Endothelial cell of umbilical vein (primary cell): ENCODE data around the gene GPR78. TPM values are rescaled to one million over a fixed set of nuclear protein-coding genes. Genes with fewer than 3 reads are reported as not detected.

Experiments used
- BruUV-seq: library from RNA; stranded (reverse); fragments of 400-500 nt; replicated peaks from 2 replicates; lab custom pipeline; 2021; lab: Mats Ljungman, UMichigan
- CTCF ChIA-PET: fragments of 300-600, 350-600 bp; sonication (Branson Sonifier 250); formaldehyde crosslinking; loops from one replicate; lab custom pipeline; 2021; ENCODE audit warnings: antibody characterized with exemption, inconsistent platforms; lab: Charles Lee
- POLR2A ChIA-PET: fragments of 300-600, 350-600 bp; sonication (Branson Sonifier 250); formaldehyde crosslinking; loops from one replicate; lab custom pipeline; 2021; ENCODE audit warnings: antibody characterized with exemption, inconsistent platforms; lab: Charles Lee
- DNase-seq: peaks from one replicate; pipeline ENCODE4 v3.0.0-alpha.2; 2011; ENCODE audit warnings: low read depth, low spot score
- FAIRE-seq: peaks from 2 replicates; lab custom pipeline; 2011; peaks lifted over from hg19 to GRCh38; lab: Jason Lieb, UNC
- H2AFZ ChIP-seq: 2 replicates; pipeline ENCODE4 v1.6.0; 2012; ENCODE audit warnings: low read depth, low read length, control low read depth, inconsistent platforms
- H3K27ac ChIP-seq: 2 replicates; pipeline ENCODE4 v1.5.1; 2011; ENCODE audit warnings: low read depth, mild to moderate bottlenecking, control low read depth, low read length, moderate library complexity; ENCODE audit not compliant: insufficient read depth
- H3K27me3 ChIP-seq, 2 experiments: 2 replicates each; pipeline versions ENCODE4 v1.6.0 to v1.6.1; 2011; ENCODE audit warnings: low read length in 2 of 2, mixed read lengths in 1 of 2; ENCODE audit not compliant: control insufficient read depth in 2 of 2, insufficient read depth in 2 of 2
- H3K36me3 ChIP-seq, 2 experiments: 2 replicates in 1 of 2; 3 replicates in 1 of 2; pipeline ENCODE4 v1.5.1; 2011; ENCODE audit warnings: low read length in 2 of 2, mild to moderate bottlenecking in 1 of 2, moderate library complexity in 1 of 2; ENCODE audit not compliant: control insufficient read depth in 2 of 2, insufficient read depth in 2 of 2; ENCODE audit errors: extremely low read depth in 1 of 2
- H3K4me1 ChIP-seq: 3 replicates; pipeline ENCODE4 v1.5.1; 2011; ENCODE audit warnings: mild to moderate bottlenecking, low read length; ENCODE audit not compliant: control insufficient read depth, insufficient read depth; ENCODE audit errors: extremely low read depth
- H3K4me2 ChIP-seq: 2 replicates; pipeline ENCODE4 v1.6.1; 2011; ENCODE audit warnings: low read length, control low read depth, mixed read lengths; ENCODE audit not compliant: insufficient read depth
- H3K4me3 ChIP-seq, 3 experiments: fragments of 200-600 bp in 1 of 3; sonication (generic), shearing (Covaris generic) in 1 of 3; replicated peaks in 1 of 3; 2 replicates each; pipeline ENCODE4 v1.5.1; 2011 to 2016; ENCODE audit warnings: control low read depth in 3 of 3, low read length in 3 of 3, mild to moderate bottlenecking in 2 of 3, inconsistent platforms in 1 of 3, low read depth in 1 of 3, moderate library complexity in 1 of 3; ENCODE audit not compliant: insufficient read depth in 1 of 3
- H3K79me2 ChIP-seq: 2 replicates; pipeline ENCODE4 v1.6.0; 2012; ENCODE audit warnings: low read length, inconsistent platforms; ENCODE audit not compliant: control insufficient read depth, insufficient read depth
- H3K9ac ChIP-seq: replicated peaks from 2 replicates; pipeline ENCODE3; 2011; ENCODE audit warnings: low read length, control low read depth; ENCODE audit not compliant: insufficient read depth; ENCODE audit errors: extremely low read depth
- H3K9me1 ChIP-seq: replicated peaks from 3 replicates; pipeline ENCODE4 v1.6.0; 2011; ENCODE audit warnings: mild to moderate bottlenecking, low read length; ENCODE audit not compliant: control insufficient read depth, insufficient read depth; ENCODE audit errors: extremely low read depth
- H3K9me3 ChIP-seq: replicated peaks from 2 replicates; pipeline ENCODE4 v1.5.1; 2012; ENCODE audit warnings: low read length, inconsistent platforms; ENCODE audit not compliant: control insufficient read depth, insufficient read depth
- H4K20me1 ChIP-seq: replicated peaks from 2 replicates; pipeline ENCODE3; 2011; ENCODE audit warnings: mild to moderate bottlenecking, low read length; ENCODE audit not compliant: control insufficient read depth, insufficient read depth; ENCODE audit errors: extremely low read depth
- CTCF ChIP-seq, 2 donors: IDR thresholded peaks; 1 replicate in 1 of 2; 2 replicates in 1 of 2; pipeline ENCODE4 v1.5.1; 2011; ENCODE audit warnings: low read length in 2 of 2, mild to moderate bottlenecking in 2 of 2, moderate library complexity in 2 of 2, control low read depth in 1 of 2, inconsistent platforms in 1 of 2, low read depth in 1 of 2; ENCODE audit not compliant: insufficient read depth in 1 of 2; ENCODE audit errors: extremely low read depth in 1 of 2
- EZH2 ChIP-seq: IDR thresholded peaks from 2 replicates; pipeline ENCODE4 v1.6.1; 2012; ENCODE audit warnings: borderline replicate concordance, low read depth, mild to moderate bottlenecking, moderate library complexity, low read length, inconsistent platforms; ENCODE audit not compliant: severe bottlenecking
- FOS ChIP-seq: IDR thresholded peaks from 2 replicates; pipeline ENCODE4 v1.6.1; 2011; ENCODE audit warnings: mild to moderate bottlenecking, low read length, moderate library complexity, borderline replicate concordance; ENCODE audit not compliant: insufficient read depth
- GATA2 ChIP-seq: IDR thresholded peaks from 2 replicates; pipeline ENCODE4 v1.7.0; 2011; ENCODE audit warnings: low read depth, mild to moderate bottlenecking, moderate library complexity, mixed read lengths, low read length; ENCODE audit not compliant: insufficient read length, insufficient read depth
- JUN ChIP-seq: IDR thresholded peaks from 2 replicates; pipeline ENCODE4 v1.6.1; 2011; ENCODE audit warnings: borderline replicate concordance, low read depth; ENCODE audit not compliant: insufficient read length, insufficient read depth
- MAX ChIP-seq: IDR thresholded peaks from 2 replicates; pipeline ENCODE4 v1.6.1; 2011; ENCODE audit not compliant: insufficient read depth, insufficient read length
- MYC ChIP-seq: IDR thresholded peaks from one replicate; pipeline ENCODE4 v1.6.1; 2011; ENCODE audit warnings: mild to moderate bottlenecking, low read depth, low read length
- POLR2A ChIP-seq: IDR thresholded peaks from 2 replicates; pipeline ENCODE4 v1.6.1; 2012; ENCODE audit warnings: low read depth, mild to moderate bottlenecking, control low read depth, low read length
- POLR2AphosphoS5 ChIP-seq: IDR thresholded peaks from 2 replicates; pipeline ENCODE4 v1.6.1; 2012; ENCODE audit warnings: low read depth, mild to moderate bottlenecking, control low read depth, low read length, moderate library complexity; ENCODE audit not compliant: insufficient read depth
- dilution Hi-C: fragments of 300-500 bp; cut with MboI; formaldehyde crosslinking; loops from one replicate; pipeline ENCODE4 v1.15.0; 2019; ENCODE audit warnings: low sequenced_read_pairs; ENCODE audit not compliant: extremely low pct_ligation_motif_present
- intact Hi-C: fragments of 100-400 bp; cut with micrococcal nuclease; formaldehyde crosslinking; loops from one replicate; pipeline ENCODE4 v1.10.0; 2022
- polyA plus RNA-seq, 4 experiments: library from polyadenylated mRNA; depleted of rRNA in 3 of 4; stranded (reverse) in 3 of 4; unstranded in 1 of 4; fragments of >200 nt; gene quantifications; 2 replicates each; pipeline versions ENCODE4 v1.2.1 to v1.2.3, GENCODE V29; 2011 to 2012; ENCODE audit warnings: missing spikeins in 1 of 4
- total RNA-seq: library from RNA; stranded (reverse); gene quantifications from 2 replicates; pipeline ENCODE4 v1.2.3, GENCODE V29; 2021

GPR78 gene
- total and polyA plus RNA-seq, 2 donors (not counting 3 experiments of a cell fraction or from before 2014, with no cell fraction given) = not detected

DNA sequence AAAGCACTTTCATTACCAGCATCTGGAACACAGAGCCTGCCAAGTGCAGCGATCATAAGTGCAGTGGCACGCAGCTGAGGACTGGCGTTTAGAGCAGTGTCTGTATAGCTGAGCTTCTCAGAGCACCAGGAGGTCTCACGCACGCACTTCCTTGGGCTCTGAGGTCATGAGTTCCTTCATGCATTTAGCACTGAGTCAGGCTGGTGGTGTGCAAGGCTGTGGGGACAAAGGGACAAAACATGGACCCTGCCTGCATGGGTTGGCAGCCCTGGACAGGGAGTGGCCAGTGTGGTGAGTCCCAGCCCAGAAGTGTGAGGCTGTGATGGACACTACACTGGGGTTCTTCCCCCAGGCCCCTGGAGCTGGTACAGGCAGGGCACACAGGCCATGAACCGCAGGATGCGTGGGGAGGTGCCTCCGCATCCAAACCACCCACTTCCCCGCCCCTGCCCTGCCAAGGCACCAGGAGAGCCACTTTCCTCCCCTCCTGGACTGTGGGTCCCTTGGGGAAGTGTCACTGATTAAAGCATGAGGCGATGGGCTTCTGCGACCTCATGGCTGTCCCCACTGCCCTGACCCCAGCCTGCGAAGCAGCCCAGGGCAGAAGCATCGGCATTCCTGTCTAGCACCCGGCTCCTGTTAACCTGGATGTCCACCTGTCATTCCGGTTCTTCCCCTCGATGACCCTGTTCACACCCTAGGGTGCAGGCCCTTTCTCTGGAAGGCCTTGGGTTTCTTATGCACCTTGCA is 37.2 kb upstream of the GPR78 start:
- Histone ChIP-seq H3K79me2 (no peaks in the 10 kb centered on the region), H3K9me3 (no peaks in the 10 kb centered on the region), H3K27ac (no peak overlapping the region), H3K9me1 (no peaks in the 10 kb centered on the region), H3K36me3 (no peaks in the 10 kb centered on the region), H3K4me3 (no peak overlapping the region), H3K4me1 (no peaks in the 10 kb centered on the region), H3K9ac (no peak overlapping the region), H2AFZ (no peak overlapping the region), H3K27me3 (no peaks in the 10 kb centered on the region), H3K4me2 (no peak overlapping the region), H4K20me1 (no peaks in the 10 kb centered on the region)
- FAIRE-seq (no peak), DNase-seq (no peak)
- no TSS peak for BruUV-seq
- dilution Hi-C loops (no loop called here), intact Hi-C loops (no loop called here)
- no peak for TF ChIP-seq CTCF (IDR thresholded peaks at IDR 0.05; ENCODE audit: extremely low read depth in 1 of 2, insufficient read depth in 1 of 2, low read depth in 1 of 2, low read length in 2 of 2)
- TF ChIP-seq EZH2 = no peak
- no peak for TF ChIP-seq MAX
- no peak for TF ChIP-seq JUN
- TF ChIP-seq POLR2AphosphoS5 = no peak
- no peak for TF ChIP-seq POLR2A
- TF ChIP-seq FOS = no peak
- TF ChIP-seq GATA2 = no peak
- TF ChIP-seq MYC = no peak
- POLR2A ChIA-PET = no interaction called here
- CTCF ChIA-PET = no interaction called here
